Jurkat, Clone E6-1 (cell line): Measurements from ENCODE around the gene KIAA1549.
"Not testable (repeated sequence)": the region's sequence is repeated elsewhere in the genome, so short reads cannot be mapped to it uniquely, and the experiment has no call there.

Experiments
- DNase-seq: peaks from one replicate; pipeline ENCODE4 v3.0.0-alpha.2; 2011; ENCODE audit warnings: low read depth, low spot score
- H3K4me3 ChIP-seq: 2 replicates; pipeline ENCODE4 v1.5.1; 2011; ENCODE audit warnings: mild to moderate bottlenecking, low read length, control low read depth, moderate library complexity

Gene KIAA1549

DNA sequence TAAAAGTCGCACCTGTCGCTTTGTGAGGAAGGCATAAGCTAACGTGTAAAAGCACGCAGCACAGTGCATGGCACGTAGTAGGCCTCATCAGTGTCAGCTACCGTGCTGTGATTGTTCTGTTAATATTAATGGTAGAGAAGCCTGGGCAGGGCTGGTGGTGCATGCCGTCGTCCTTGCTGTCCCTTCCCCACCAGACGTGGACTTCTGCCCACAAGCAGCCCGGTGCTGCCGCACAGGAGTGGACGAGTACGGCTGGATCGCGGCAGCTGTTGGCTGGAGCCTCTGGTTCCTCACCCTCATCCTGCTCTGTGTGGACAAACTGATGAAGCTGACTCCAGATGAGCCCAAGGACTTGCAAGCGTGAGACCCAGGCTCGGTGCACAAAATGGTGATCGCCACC is 178.5 kb downstream of the KIAA1549 start:
- H3K4me3 ChIP-seq, result no peak overlapping the region
- DNase-seq, result no peak

DNA sequence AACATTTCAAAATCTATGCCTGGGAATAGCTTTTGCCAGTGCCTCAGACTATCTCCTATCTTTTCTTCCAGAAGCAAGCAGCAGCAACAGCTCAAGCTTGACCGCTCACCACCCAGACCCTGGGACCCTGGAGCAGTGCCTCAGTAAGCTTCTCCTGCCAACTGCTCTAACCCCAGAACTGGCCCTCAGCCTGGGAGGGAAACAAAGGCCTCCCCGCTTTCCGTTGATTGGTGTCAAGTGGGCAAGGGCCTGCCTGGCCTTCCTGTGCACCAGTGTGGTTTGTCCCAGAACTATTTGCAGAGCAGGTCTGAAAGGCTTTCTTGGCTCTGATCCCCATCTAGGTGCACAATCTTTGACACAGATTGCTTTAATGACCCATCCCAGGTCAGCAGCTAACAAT is 179.9 kb downstream of the KIAA1549 start:
- DNase-seq, result no peak
- H3K4me3 ChIP-seq, result no peak overlapping the region

DNA sequence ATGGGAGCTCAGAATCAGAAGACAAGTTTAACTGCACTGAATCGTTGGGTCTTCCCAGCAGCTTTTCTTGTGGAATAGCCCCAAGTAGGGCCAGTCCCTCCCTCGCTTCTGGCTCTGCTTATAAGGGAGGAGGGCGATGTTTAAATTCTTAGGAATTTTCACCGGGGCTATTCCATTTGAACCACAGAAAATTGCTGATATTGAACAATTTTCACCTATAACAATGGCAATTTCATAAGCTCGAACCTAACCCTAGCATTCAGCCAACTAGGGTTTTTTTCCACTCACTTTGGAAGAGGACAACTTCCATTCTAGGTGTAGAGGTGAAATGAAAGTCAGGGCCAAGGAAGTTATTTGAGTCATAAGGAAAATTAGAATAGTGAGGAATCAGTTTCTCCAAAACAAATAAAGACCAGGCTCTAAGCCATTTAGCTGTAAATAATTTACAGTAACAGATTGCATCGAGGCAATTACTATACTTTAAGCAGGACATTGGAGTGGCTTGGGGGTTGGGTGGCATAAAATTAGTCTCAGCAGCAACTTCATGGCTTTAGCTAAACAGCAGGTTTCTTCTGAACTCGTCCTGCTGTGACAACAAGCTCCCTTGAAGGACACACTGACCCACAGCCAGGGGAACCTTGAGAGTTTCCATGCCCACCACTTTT is 181.7 kb downstream of the KIAA1549 start:
- no peak for DNase-seq
- H3K4me3 ChIP-seq, result no peak overlapping the region

DNA sequence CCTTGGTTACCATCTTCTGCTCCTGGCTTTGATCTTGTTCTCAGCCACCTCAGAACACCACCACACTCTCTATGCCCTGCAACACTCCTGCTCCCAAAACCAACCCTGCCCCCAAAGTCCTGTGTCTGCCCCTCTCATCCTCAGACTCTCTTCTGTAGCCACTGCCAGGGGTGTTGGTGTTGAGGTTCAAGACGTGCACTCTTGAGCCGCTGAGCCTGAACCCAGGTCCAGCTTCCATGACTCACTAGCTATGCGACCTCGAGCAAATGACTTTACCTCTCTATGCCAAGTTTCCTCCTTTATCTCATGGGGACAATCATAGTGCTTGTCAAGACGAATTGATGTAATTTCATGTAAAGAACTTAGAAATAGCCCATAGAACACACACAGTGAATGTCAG is 182.4 kb downstream of the KIAA1549 start:
- DNase-seq, result no peak
- H3K4me3 ChIP-seq, result no peak overlapping the region

DNA sequence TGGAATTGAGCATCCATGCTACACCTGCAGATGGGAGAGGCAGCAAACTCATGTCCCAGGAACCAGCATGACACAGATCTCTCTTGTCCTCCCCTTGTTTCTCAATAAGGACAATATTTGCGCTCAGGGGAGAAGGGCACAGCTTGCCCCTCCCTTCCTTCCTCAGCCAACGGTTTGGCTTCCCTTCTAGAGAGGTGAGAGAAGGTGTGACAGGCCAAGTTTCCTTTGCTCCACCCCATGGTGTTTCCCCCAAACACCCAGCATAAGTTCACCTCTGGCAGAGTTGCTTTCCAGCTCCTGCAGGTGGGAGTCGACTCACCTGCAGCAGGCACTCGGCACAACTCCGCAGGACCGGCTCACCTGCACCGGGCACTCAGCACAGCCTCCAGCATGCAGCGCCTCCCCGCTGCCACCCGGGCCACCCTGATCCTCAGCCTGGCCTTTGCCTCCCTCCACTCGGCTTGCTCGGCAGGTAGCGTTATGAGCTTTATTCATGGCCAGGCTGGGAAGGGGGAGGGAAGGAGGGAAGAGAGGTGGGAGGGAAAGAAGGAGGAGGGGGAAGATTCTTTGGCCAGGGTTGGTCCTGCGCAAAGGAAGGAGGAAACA is 183.4 kb downstream of the KIAA1549 start, which contains the start of the genes ATP6V0A4 and TMEM213:
Gene ATP6V0A4, minus strand, starts transcription at position 482 of the 606 bp plus-strand sequence. CDS start 26,949 bp downstream, outside the sequence.
Gene TMEM213, plus strand, starts transcription at position 280 of the 606 bp plus-strand sequence. Its CDS starts 111 bp downstream, at position 391.
- H3K4me3 ChIP-seq, result no peak within 1 kb of the TSS
- DNase-seq, result no peak

DNA sequence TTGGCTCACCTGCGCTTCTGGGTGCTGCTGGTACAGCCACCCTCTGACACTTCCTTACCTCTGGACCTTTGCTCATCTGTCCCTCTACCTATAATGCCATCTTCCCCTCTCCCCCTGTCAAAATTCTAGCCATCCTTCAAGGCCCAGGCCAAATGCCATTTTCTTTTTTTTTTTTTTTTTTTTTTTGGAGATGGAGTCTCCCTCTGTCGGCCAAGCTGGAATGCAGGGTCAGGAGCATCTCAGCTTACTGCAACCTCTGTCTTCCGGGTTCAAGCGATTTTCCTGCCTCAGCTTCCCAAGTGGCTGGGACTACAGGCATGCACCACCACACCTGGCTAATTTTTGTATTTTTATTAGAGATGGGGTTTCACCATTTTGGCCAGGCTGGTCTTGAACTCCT is 184.1 kb downstream of the KIAA1549 start:
- not testable (repeated sequence) for DNase-seq, H3K4me3 ChIP-seq

DNA sequence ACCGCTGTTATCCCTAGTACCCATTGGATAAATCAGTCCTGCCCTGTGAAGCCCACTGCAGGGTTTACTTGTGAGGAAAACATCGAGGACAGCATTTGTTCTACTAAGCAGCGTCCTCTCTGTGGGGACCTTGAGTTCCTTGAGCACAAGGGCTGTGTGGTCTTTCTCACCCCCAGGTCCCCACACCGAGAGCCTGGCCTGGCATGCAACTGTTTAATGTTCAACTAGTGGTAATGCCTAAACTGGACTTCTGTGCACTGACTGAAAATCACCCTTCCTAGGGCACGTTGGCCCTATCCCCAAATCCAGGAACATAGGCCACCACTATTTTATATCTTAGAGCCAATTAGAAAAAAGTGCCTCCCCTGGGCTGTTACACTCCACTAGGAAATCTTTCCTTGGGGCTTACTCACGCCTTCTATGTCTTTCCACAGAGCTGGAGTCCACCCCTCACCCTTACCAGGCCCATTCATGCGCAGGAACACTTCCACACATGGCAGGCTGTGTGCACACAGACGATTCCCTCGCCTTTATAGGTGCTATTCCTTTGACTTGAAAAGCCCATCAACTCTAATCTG is 185.1 kb downstream of the KIAA1549 start:
- no peak overlapping the region for H3K4me3 ChIP-seq
- no peak for DNase-seq

DNA sequence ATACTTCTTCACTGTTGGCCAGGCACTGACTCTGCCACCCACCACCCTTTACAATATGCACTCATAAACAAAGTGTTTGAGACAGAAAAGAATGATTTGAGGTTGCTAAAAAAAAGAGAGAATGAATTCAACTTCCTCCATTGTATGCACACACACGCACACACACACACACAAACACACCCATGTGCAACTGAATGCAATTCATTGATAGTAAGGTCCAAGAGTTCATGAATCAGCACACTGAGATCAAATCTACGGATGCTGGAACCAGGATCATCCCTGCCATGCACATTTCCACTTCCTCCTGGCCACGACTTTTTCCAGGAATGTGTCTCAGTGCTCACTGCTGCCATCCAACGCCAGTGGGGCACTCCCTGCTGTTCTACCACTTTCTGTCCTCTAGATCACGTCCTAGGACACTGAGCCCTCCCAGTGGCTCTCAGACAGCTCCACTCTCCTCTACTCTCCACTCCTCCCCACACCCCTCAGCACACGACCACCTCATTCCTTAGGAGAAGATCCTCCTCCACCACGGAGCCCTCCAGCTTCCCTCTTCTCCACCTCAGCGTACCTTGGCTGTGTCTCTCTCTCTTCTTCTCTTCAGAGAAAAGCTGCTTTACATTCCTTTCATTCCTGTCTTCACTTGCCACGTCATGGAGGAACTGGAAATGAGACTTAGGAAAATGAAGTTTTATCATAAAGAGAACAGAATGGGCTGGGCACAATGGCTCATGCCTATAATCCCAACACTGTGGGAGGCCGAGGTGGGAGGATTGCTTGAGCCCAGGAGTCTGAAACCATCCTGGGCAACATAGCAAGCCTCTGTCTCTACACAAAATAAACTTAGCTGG is 195.4 kb downstream of the KIAA1549 start:
- DNase-seq, result no peak
- no peak overlapping the region for H3K4me3 ChIP-seq

DNA sequence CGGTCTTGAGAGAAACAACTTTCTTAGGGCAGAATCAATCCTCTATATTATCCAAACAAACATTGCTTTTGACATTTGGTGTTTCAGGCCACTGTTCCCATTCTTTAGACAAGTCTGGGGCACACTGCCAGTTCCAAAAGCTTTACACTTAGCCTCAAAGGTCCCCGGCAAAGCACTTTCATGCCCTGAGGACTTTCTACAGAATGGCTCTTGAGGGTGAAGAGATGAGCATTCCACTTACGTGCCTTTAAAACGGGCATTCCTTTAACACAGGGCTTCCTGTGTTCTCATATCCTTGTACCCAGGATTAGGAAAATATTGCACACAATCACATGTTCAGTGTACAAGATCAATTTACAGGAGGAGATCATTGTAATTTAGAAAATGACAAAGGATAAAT is 196.5 kb downstream of the KIAA1549 start:
- no peak overlapping the region for H3K4me3 ChIP-seq
- no peak for DNase-seq
